ENCODE results near the gene TLR9. TPM values are rescaled to one million over a fixed set of nuclear protein-coding genes. Genes with fewer than 3 reads are reported as not detected.

TLR9 gene
- total and polyA plus RNA-seq, 11 donors = 0.04 to 0.65 (median 0.22) TPM; not detected in 1

DNA sequence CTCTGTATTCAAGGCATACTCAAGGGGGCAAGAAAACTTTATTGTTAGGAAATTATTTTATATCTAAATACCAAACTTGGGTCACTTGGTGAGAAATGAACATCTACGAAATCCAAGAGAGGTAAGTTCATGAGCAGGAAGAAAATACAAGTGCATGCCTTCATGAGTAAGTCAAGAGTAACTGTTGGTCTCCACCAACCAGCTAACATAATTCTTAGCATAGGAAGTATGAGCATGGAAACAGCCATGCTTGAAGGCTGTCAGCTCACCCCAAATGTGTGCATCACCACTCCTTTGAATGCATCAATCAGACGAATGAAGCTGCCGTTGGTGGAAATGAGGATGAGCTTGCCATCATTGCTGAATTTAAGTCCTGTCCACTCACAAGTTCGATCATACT is 34.0 kb upstream of the TLR9 start:
- H3K27me3 ChIP-seq = no peaks in the 10 kb centered on the region
- DNase-seq = no peak
- no peak overlapping the region for H3K4me3 ChIP-seq
- TF ChIP-seq CTCF (IDR thresholded peaks at IDR 0.05) (no peak), POLR2A (IDR thresholded peaks at IDR 0.05) (no peak)
- H3K4me1 ChIP-seq = peaks cover 0 to 31% (median 0%) of the 10 kb centered on the region in 12 donors
- peak overlapping the region in 1 of 12 donors; percentile 17 for H3K27ac ChIP-seq
- intact Hi-C loops (cut with DNase I) = no loop called here
- H3K9me3 ChIP-seq = no peaks in the 10 kb centered on the region
- 86 to 92% (median 88%) methylated on average over 4 of the region's 4 CpGs for WGBS, 4 donors
- H3K36me3 ChIP-seq = peaks cover 10 to 100% (median 100%) of the 10 kb centered on the region in 9 donors
- no peak for ATAC-seq

DNA sequence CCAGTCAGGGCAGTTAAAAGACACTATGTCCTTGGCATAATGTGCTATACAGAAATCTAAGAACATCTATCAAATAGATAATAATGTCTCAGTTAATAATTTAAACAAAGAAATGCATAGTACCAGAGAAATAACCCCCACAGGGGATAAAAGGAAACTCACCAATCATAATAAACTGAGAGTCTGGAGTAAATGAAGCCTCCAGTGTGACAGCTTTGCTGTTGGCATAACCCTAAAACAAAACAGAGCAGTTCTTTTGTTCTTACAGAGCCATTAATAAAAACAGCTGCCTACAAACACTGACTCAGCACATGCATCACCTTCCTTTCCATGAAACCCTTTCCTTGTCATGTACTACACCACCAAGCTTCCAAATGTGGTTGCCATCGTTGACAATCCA is 33.6 kb upstream of the TLR9 start:
- H3K9me3 ChIP-seq = no peaks in the 10 kb centered on the region
- WGBS, 4 donors = 70 to 78% (median 75%) methylated on average over 1 of the region's 1 CpG
- DNase-seq (no peak), ATAC-seq (no peak)
- H3K36me3 ChIP-seq = peaks cover 10 to 100% (median 100%) of the 10 kb centered on the region in 9 donors
- H3K4me1 ChIP-seq = peaks cover 0 to 35% (median 0%) of the 10 kb centered on the region in 12 donors
- intact Hi-C loops (cut with DNase I) = no loop called here
- H3K27me3 ChIP-seq = no peaks in the 10 kb centered on the region
- H3K4me3 ChIP-seq = no peak overlapping the region
- TF ChIP-seq CTCF (IDR thresholded peaks at IDR 0.05) = no peak
- no peak for TF ChIP-seq POLR2A (IDR thresholded peaks at IDR 0.05)
- peak overlapping the region in 1 of 12 donors; percentile 17 for H3K27ac ChIP-seq

- H3K9me3 ChIP-seq = no peaks in the 10 kb centered on the region
- no peaks in the 10 kb centered on the region for H3K27me3 ChIP-seq
- TF ChIP-seq POLR2A (IDR thresholded peaks at IDR 0.05) (no peak), CTCF (IDR thresholded peaks at IDR 0.05) (no peak)
- ATAC-seq = no peak
- WGBS, 4 donors = 85 to 86% (median 85%) methylated on average over 4 of the region's 4 CpGs
- no peak overlapping the region for H3K4me3 ChIP-seq
- peaks cover 0 to 42% (median 0%) of the 10 kb centered on the region in 12 donors for H3K4me1 ChIP-seq
- H3K27ac ChIP-seq = no peak overlapping the region
- intact Hi-C loops (cut with DNase I) = no loop called here
- DNase-seq = no peak
- H3K36me3 ChIP-seq = peaks cover 10 to 100% (median 100%) of the 10 kb centered on the region in 9 donors
Measured at GRCh38 chr3:52257911-52258310, 32.5 kb upstream of the TLR9 start.

GRCh38 chr3:52256622-52257021 is 31.2 kb upstream of the TLR9 start:
- 85 to 89% (median 87%) methylated on average over 4 of the region's 4 CpGs for WGBS, 4 donors
- H3K4me1 ChIP-seq = peaks cover 0 to 52% (median 0%) of the 10 kb centered on the region in 12 donors
- intact Hi-C loops (cut with DNase I) = no loop called here
- peaks cover 8 to 100% (median 97%) of the 10 kb centered on the region in 9 donors for H3K36me3 ChIP-seq
- ATAC-seq (no peak), DNase-seq (no peak)
- H3K27me3 ChIP-seq = no peaks in the 10 kb centered on the region
- no peak overlapping the region for H3K27ac ChIP-seq
- TF ChIP-seq CTCF (IDR thresholded peaks at IDR 0.05) (no peak), POLR2A (IDR thresholded peaks at IDR 0.05) (no peak)
- H3K9me3 ChIP-seq = no peaks in the 10 kb centered on the region
- H3K4me3 ChIP-seq = no peak overlapping the region
